HepG2 (cell line): ENCODE results near the gene CACNG8. TPM values are rescaled to one million over a fixed set of nuclear protein-coding genes. Genes with fewer than 3 reads are reported as not detected.

Experiments
- ATF5 ChIP-seq: sonication (generic); formaldehyde crosslinking; IDR thresholded peaks from 2 replicates; pipeline ENCODE4 v1.4.0; 2020; ENCODE audit warnings: mild to moderate bottlenecking, low read depth, missing genetic modification reagents
- CHD2 ChIP-seq: IDR thresholded peaks from 2 replicates; pipeline ENCODE4 v1.6.1; 2011; ENCODE audit warnings: low read depth, low read length, improper control_type of control experiment
- CREB3 ChIP-seq: sonication (generic); formaldehyde crosslinking; IDR thresholded peaks from 2 replicates; pipeline ENCODE4 v1.5.0; 2020; ENCODE audit warnings: missing genetic modification reagents
- KLF15 ChIP-seq: sonication (generic); formaldehyde crosslinking; IDR thresholded peaks from 2 replicates; pipeline ENCODE4 v1.8.1; 2023; ENCODE audit warnings: borderline replicate concordance, mild to moderate bottlenecking, inconsistent platforms, missing genetic modification reagents, mixed read lengths
- PAWR ChIP-seq: sonication (generic); formaldehyde crosslinking; IDR thresholded peaks from 2 replicates; pipeline ENCODE4 v1.4.0; 2020; ENCODE audit warnings: missing genetic modification reagents, mild to moderate bottlenecking, borderline replicate concordance
- PHF21A ChIP-seq: sonication (generic); formaldehyde crosslinking; IDR thresholded peaks from 2 replicates; pipeline ENCODE4 v1.5.0; 2020; ENCODE audit warnings: mild to moderate bottlenecking, missing genetic modification reagents
- ZBTB38 ChIP-seq: sonication (generic); formaldehyde crosslinking; IDR thresholded peaks from 2 replicates; pipeline ENCODE4 v1.5.1; 2020; ENCODE audit warnings: mild to moderate bottlenecking, missing genetic modification reagents
- ZNF142 ChIP-seq: sonication (generic); formaldehyde crosslinking; IDR thresholded peaks from 2 replicates; pipeline ENCODE4 v1.4.0; 2020; ENCODE audit warnings: missing genetic modification reagents
- polyA plus RNA-seq, 8 experiments: library from polyadenylated mRNA; depleted of rRNA in 3 of 8; stranded (reverse) in 7 of 8; unstranded in 1 of 8; fragments of >200 nt; fragmentation: Illumina TruSeq in 4 of 8; extraction: Trizol in 4 of 8; gene quantifications; 2 replicates each; pipeline versions ENCODE4 v1.2.1 to v1.2.3, GENCODE V29; 2011 to 2016; ENCODE audit warnings: low read depth in 4 of 8, missing spikeins in 1 of 8, mixed read lengths in 1 of 8; ENCODE audit not compliant: insufficient read depth in 1 of 8
- total RNA-seq, 5 experiments: library from RNA; depleted of rRNA; stranded (reverse); fragments of >200 nt; fragmentation: Illumina TruSeq; extraction: Trizol; gene quantifications; 2 replicates each; pipeline ENCODE4 v1.2.3, GENCODE V29; 2016; ENCODE audit warnings: low read depth in 1 of 5

The CACNG8 gene
- total and polyA plus RNA-seq, 2 of the 13 experiments (the other 11 are each of a cell fraction or from before 2014, with no cell fraction given) = not detected

GRCh38 chr19:53960886-53961285 lies 1.9 kb upstream of the CACNG8 start (continued):
- TF ChIP-seq ATF5 (CRISPR knock-in tag) (no peak), CHD2 (no peak), PHF21A (CRISPR knock-in tag) (no peak), KLF15 (no peak), ZNF142 (no peak), PAWR (no peak), CREB3 (CRISPR knock-in tag) (no peak), ZBTB38 (CRISPR knock-in tag) (no peak)
- TF ChIP-seq, all 625 proteins: peak for 0
